ENCODE measurements around the gene ARSH. TPM values are rescaled to one million over a fixed set of nuclear protein-coding genes. Genes with fewer than 3 reads are reported as not detected.
"Not testable (repeated sequence)": the region's sequence is repeated elsewhere in the genome, so short reads cannot be mapped to it uniquely, and the experiment has no call there.

ARSH gene
- total and polyA plus RNA-seq, 9 of the 15 experiments (the other 6 are each of a cell fraction or from before 2014, with no cell fraction given) = not detected

GRCh38 chrX:2978639-2979038 is 27.7 kb upstream of the ARSH start:
- DNase-seq (ENCODE audit: extremely low read depth in 1 of 4, low spot score in 3 of 4); H3K9me1 ChIP-seq (ENCODE audit: control insufficient read depth, insufficient read depth, low read length); H3K4me3 ChIP-seq; H3K9ac ChIP-seq (ENCODE audit: insufficient read depth in 1 of 2, low read depth in 2 of 2, low read length in 2 of 2); H3K36me3 ChIP-seq (ENCODE audit: control insufficient read depth, insufficient read depth, low read length); H3K27ac ChIP-seq (ENCODE audit: extremely low read depth, low read depth, low read length); H3K9me3 ChIP-seq (replicated peaks; ENCODE audit: control insufficient read depth, insufficient read depth, low read depth, low read length); H3K4me1 ChIP-seq (replicated peaks in 1 of 2; ENCODE audit: control insufficient read depth in 2 of 2, insufficient read depth in 2 of 2, low read length in 2 of 2); BruUV-seq (replicated peaks); intact Hi-C loops (cut with micrococcal nuclease); CTCF ChIA-PET (ENCODE audit: low intra/inter-chr PET ratio); in situ Hi-C loops (cut with MboI); H2AFZ ChIP-seq (ENCODE audit: low read depth, low read length); POLR2A ChIA-PET; H4K20me1 ChIP-seq (replicated peaks; ENCODE audit: control insufficient read depth, insufficient read depth, low read length); H3K4me2 ChIP-seq (ENCODE audit: insufficient read depth, low read length); H3K27me3 ChIP-seq (ENCODE audit: control insufficient read depth in 2 of 2, insufficient read depth in 2 of 2, low read length in 2 of 2); ATAC-seq; H3K79me2 ChIP-seq (ENCODE audit: control insufficient read depth, insufficient read depth, low read length); FAIRE-seq: not testable (repeated sequence)
- 3% methylated on average over 2 of the region's 4 CpGs for WGBS (ENCODE audit: insufficient coverage, low coverage, missing lambda C conversion rate)

DNA sequence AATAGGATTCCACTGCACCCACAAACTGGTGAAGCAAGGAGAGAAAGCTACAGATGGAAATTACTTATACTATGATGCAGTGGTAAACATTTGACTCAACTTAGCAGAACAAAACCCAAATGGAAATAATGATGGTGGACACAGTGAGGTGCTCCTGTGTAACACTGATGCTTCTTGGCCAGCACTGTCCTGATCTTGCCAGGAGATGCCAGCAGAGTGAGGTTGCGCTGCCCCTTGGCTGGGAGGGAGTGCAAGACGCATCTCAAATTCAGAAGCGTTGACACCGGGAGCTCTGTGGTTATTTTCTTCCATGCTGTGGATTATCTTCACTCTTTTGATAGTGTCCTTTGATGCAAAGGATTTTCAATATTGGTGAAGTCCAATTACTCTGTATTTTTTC is 22.0 kb upstream of the ARSH start:
- in situ Hi-C loops (cut with MboI) = no loop called here
- Histone ChIP-seq H3K9me3 (replicated peaks; ENCODE audit: control insufficient read depth, insufficient read depth, low read depth, low read length) (no peaks in the 10 kb centered on the region), H3K9ac (ENCODE audit: insufficient read depth in 1 of 2, low read depth in 2 of 2, low read length in 2 of 2) (no peak overlapping the region), H3K9me1 (ENCODE audit: control insufficient read depth, insufficient read depth, low read length) (no peaks in the 10 kb centered on the region), H3K4me3 (no peak overlapping the region), H3K36me3 (ENCODE audit: control insufficient read depth, insufficient read depth, low read length) (no peaks in the 10 kb centered on the region), H3K4me1 (replicated peaks in 1 of 2; ENCODE audit: control insufficient read depth in 2 of 2, insufficient read depth in 2 of 2, low read length in 2 of 2) (no peaks in the 10 kb centered on the region), H3K27ac (ENCODE audit: extremely low read depth, low read depth, low read length) (no peak overlapping the region), H3K27me3 (ENCODE audit: control insufficient read depth in 2 of 2, insufficient read depth in 2 of 2, low read length in 2 of 2) (0 out of 5 replicates have a peak, but pooled peaks cover 0 to 4% of the 10 kb centered on the region in 2 experiments), H4K20me1 (replicated peaks; ENCODE audit: control insufficient read depth, insufficient read depth, low read length) (no peaks in the 10 kb centered on the region), H3K79me2 (ENCODE audit: control insufficient read depth, insufficient read depth, low read length) (no peaks in the 10 kb centered on the region), H2AFZ (ENCODE audit: low read depth, low read length) (no peak overlapping the region), H3K4me2 (ENCODE audit: insufficient read depth, low read length) (no peak overlapping the region)
- FAIRE-seq (no peak), DNase-seq (ENCODE audit: extremely low read depth in 1 of 4, low spot score in 3 of 4) (no peak), ATAC-seq (no peak)
- intact Hi-C loops (cut with micrococcal nuclease) = no loop called here
- CTCF ChIA-PET (ENCODE audit: low intra/inter-chr PET ratio) = no interaction called here
- POLR2A ChIA-PET = no interaction called here
- BruUV-seq (replicated peaks) = no TSS peak
- TF ChIP-seq SMARCB1 (IDR thresholded peaks at IDR 0.05; ENCODE audit: insufficient read length, low read depth) (no peak), SIX5 (IDR thresholded peaks at IDR 0.05; ENCODE audit: borderline replicate concordance in 1 of 2, insufficient read depth in 1 of 2, low read depth in 1 of 2, low read length in 2 of 2) (no peak), MIER1 (IDR thresholded peaks at IDR 0.05; ENCODE audit: low read depth) (no peak), NR2C2 (CRISPR knock-in tag; IDR thresholded peaks at IDR 0.05) (no peak), NR2C2 (tag; IDR thresholded peaks at IDR 0.05) (no peak), HEY1 (CRISPR knock-in tag; IDR thresholded peaks at IDR 0.05; ENCODE audit: borderline replicate concordance) (no peak), RUNX1 (IDR thresholded peaks at IDR 0.05; ENCODE audit: low read depth) (no peak), ASH1L (IDR thresholded peaks at IDR 0.05; ENCODE audit: borderline replicate concordance, low read depth, partially characterized antibody) (no peak), ATF3 (IDR thresholded peaks at IDR 0.05) (no peak), ATF3 (CRISPR knock-in tag; conservative IDR thresholded peaks at IDR 0.05) (no peak), MTA3 (IDR thresholded peaks at IDR 0.05; ENCODE audit: borderline replicate concordance) (no peak), TRIM24 (IDR thresholded peaks at IDR 0.05) (no peak), SRSF1 (IDR thresholded peaks at IDR 0.05; ENCODE audit: low read depth, low read length) (no peak), NFE2 (IDR thresholded peaks at IDR 0.05; ENCODE audit: low read depth) (no peak)
- 9% methylated on average over 4 of the region's 4 CpGs for WGBS (ENCODE audit: insufficient coverage, low coverage, missing lambda C conversion rate)

Data from K562 (cell line).